K562 (cell line): ENCODE results near the gene FAM171A2. TPM values are rescaled to one million over a fixed set of nuclear protein-coding genes. Genes with fewer than 3 reads are reported as not detected.

Experiments used
- CBX5 ChIP-seq: IDR thresholded peaks from 2 replicates; pipeline ENCODE4 v1.6.1; 2014; ENCODE audit warnings: low read depth, borderline replicate concordance
- HDAC1 ChIP-seq, 2 experiments: fragments of 450-650 bp; IDR thresholded peaks; 2 replicates each; pipeline ENCODE4 v1.6.1; 2016 to 2017; ENCODE audit warnings: inconsistent platforms in 1 of 2, mild to moderate bottlenecking in 1 of 2, moderate library complexity in 1 of 2
- LARP7 ChIP-seq: fragments of 450-650 bp; IDR thresholded peaks from 2 replicates; pipeline ENCODE4 v1.6.1; 2016
- MYC ChIP-seq, 2 experiments: fragments of 250-450 bp in 1 of 2; sonication (Bioruptor Pico) in 1 of 2; IDR thresholded peaks; 2 replicates each; pipeline versions ENCODE4 v1.5.1 to v1.6.1; 2012 to 2021; ENCODE audit warnings: low read depth in 2 of 2, borderline replicate concordance in 1 of 2, improper control_type of control experiment in 1 of 2, low read length in 1 of 2, mild to moderate bottlenecking in 1 of 2, moderate library complexity in 1 of 2
- NFIC ChIP-seq: fragments of 450-650 bp; IDR thresholded peaks from 2 replicates; pipeline ENCODE4 v1.6.1; 2017; ENCODE audit warnings: mild to moderate bottlenecking, inconsistent platforms
- NUFIP1 ChIP-seq: fragments of 450-650 bp; IDR thresholded peaks from 2 replicates; pipeline ENCODE4 v1.6.1; 2018; ENCODE audit not compliant: partially characterized antibody
- TAF1 ChIP-seq: IDR thresholded peaks from 2 replicates; pipeline ENCODE4 v1.6.1; 2011; ENCODE audit warnings: mild to moderate bottlenecking, low read length, moderate library complexity; ENCODE audit not compliant: insufficient read depth, control insufficient read depth, severe bottlenecking; ENCODE audit errors: extremely low read depth
- polyA plus RNA-seq, 8 experiments: library from polyadenylated mRNA; depleted of rRNA in 4 of 8; stranded (reverse) in 5 of 8; unstranded in 3 of 8; fragments of >200 nt; fragmentation: Nextera tagmentation in 2 of 8; fragmentation: Illumina TruSeq in 1 of 8; extraction: Ambion mirVana in 2 of 8; extraction: Trizol in 1 of 8; gene quantifications; 2 replicates each; pipeline versions ENCODE4 v1.2.1 to v1.2.3, GENCODE V29; 2011 to 2014; ENCODE audit warnings: inconsistent platforms in 1 of 8, missing spikeins in 1 of 8
- total RNA-seq, 7 experiments: library from RNA; depleted of rRNA in 6 of 7; stranded (reverse); fragments of >200 nt in 6 of 7; fragmentation: Illumina TruSeq in 2 of 7; extraction: Trizol in 2 of 7; gene quantifications; 2 replicates each; pipeline versions ENCODE4 v1.2.1 to v1.2.3, GENCODE V29; 2011 to 2021; ENCODE audit warnings: low replicate concordance in 1 of 7
- TF ChIP-seq, protein P1 (sequence below): fragments of 250-450 bp; sonication (Bioruptor Pico); IDR thresholded peaks from 2 replicates; pipeline ENCODE4 v1.4.0; 2020
- TF ChIP-seq, protein P2 (sequence below): fragments of 450-650 bp; IDR thresholded peaks from 2 replicates; pipeline ENCODE4 v1.7.1; 2018; ENCODE audit warnings: mild to moderate bottlenecking, low read depth; ENCODE audit not compliant: partially characterized antibody
- TF ChIP-seq, protein P3 (sequence below): sonication (generic); formaldehyde crosslinking; IDR thresholded peaks from 2 replicates; pipeline ENCODE4 v1.8.0; 2022; ENCODE audit warnings: mild to moderate bottlenecking, missing genetic modification reagents
- TF ChIP-seq, protein P4 (sequence below), 2 experiments: IDR thresholded peaks; 2 replicates each; pipeline ENCODE4 v1.6.1; 2012; ENCODE audit warnings: improper control_type of control experiment in 2 of 2, low read depth in 2 of 2, low read length in 2 of 2, borderline replicate concordance in 1 of 2

Gene FAM171A2
- total and polyA plus RNA-seq, 9 of the 15 experiments (the other 6 are each of a cell fraction or from before 2014, with no cell fraction given): 0.10 to 10.2 (median 2.0) TPM; not detected in 1

DNA sequence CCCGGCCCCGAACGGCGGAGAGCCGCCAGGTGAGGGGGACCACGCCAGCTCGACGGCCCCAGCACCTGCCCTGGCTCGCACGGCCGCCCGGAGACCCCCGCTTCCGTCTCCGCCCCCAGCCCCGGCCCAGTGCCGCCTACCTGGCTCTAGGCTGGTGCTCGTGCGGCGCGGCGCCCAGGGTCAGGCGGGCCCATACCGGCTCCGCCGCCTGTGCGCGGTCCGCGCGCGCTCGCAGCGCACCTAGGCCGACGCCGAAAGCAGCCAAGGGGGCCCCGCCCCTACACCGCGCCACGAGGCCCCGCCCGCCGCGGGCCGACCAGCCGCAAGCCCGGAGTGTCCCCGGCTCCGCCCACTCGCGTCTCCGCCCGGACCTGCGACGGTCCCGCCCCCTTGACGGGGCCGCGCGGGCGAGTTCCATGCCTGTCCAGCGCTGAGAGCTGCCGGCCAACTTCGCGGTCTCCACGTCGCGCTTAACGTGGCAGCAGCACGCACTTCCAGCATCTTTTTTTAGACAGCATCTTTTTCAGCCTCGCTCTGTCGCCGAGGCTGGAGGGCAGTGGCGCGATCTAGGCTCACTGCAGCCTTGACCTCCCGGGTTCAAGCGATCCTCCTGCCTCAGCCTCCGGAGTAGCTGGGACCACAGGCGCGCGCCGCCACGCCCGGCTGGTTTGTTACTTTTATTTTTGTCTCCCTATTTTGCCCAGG, 38.9 kb downstream of the FAM171A2 start, which contains the start of gene SLC25A39 (continued):
- TF ChIP-seq, protein P1, sequence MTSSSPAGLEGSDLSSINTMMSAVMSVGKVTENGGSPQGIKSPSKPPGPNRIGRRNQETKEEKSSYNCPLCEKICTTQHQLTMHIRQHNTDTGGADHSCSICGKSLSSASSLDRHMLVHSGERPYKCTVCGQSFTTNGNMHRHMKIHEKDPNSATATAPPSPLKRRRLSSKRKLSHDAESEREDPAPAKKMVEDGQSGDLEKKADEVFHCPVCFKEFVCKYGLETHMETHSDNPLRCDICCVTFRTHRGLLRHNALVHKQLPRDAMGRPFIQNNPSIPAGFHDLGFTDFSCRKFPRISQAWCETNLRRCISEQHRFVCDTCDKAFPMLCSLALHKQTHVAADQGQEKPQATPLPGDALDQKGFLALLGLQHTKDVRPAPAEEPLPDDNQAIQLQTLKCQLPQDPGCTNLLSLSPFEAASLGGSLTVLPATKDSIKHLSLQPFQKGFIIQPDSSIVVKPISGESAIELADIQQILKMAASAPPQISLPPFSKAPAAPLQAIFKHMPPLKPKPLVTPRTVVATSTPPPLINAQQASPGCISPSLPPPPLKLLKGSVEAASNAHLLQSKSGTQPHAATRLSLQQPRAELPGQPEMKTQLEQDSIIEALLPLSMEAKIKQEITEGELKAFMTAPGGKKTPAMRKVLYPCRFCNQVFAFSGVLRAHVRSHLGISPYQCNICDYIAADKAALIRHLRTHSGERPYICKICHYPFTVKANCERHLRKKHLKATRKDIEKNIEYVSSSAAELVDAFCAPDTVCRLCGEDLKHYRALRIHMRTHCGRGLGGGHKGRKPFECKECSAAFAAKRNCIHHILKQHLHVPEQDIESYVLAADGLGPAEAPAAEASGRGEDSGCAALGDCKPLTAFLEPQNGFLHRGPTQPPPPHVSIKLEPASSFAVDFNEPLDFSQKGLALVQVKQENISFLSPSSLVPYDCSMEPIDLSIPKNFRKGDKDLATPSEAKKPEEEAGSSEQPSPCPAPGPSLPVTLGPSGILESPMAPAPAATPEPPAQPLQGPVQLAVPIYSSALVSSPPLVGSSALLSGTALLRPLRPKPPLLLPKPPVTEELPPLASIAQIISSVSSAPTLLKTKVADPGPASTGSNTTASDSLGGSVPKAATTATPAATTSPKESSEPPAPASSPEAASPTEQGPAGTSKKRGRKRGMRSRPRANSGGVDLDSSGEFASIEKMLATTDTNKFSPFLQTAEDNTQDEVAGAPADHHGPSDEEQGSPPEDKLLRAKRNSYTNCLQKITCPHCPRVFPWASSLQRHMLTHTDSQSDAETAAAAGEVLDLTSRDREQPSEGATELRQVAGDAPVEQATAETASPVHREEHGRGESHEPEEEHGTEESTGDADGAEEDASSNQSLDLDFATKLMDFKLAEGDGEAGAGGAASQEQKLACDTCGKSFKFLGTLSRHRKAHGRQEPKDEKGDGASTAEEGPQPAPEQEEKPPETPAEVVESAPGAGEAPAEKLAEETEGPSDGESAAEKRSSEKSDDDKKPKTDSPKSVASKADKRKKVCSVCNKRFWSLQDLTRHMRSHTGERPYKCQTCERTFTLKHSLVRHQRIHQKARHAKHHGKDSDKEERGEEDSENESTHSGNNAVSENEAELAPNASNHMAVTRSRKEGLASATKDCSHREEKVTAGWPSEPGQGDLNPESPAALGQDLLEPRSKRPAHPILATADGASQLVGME (CRISPR knock-in tag): peak; percentile 46; the same call in 1 of the 2 replicates
- TF ChIP-seq, protein P2, sequence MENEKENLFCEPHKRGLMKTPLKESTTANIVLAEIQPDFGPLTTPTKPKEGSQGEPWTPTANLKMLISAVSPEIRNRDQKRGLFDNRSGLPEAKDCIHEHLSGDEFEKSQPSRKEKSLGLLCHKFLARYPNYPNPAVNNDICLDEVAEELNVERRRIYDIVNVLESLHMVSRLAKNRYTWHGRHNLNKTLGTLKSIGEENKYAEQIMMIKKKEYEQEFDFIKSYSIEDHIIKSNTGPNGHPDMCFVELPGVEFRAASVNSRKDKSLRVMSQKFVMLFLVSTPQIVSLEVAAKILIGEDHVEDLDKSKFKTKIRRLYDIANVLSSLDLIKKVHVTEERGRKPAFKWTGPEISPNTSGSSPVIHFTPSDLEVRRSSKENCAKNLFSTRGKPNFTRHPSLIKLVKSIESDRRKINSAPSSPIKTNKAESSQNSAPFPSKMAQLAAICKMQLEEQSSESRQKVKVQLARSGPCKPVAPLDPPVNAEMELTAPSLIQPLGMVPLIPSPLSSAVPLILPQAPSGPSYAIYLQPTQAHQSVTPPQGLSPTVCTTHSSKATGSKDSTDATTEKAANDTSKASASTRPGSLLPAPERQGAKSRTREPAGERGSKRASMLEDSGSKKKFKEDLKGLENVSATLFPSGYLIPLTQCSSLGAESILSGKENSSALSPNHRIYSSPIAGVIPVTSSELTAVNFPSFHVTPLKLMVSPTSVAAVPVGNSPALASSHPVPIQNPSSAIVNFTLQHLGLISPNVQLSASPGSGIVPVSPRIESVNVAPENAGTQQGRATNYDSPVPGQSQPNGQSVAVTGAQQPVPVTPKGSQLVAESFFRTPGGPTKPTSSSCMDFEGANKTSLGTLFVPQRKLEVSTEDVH: peak; percentile 54
- TF ChIP-seq HDAC1 (IDR thresholded peaks at IDR 0.05) (peak in 1 of 2 experiments; percentile 83; a peak in 2 of 4 replicates), LARP7 (peak; percentile 60; the same call in 1 of the 2 replicates), NUFIP1 (peak; percentile 26), TAF1 (peak; percentile 16), NFIC (peak; percentile 20; the same call in 1 of the 2 replicates), CBX5 (0 out of 2 replicates have a peak, but pooled peaks have one; percentile 37), MYC (IDR thresholded peaks at IDR 0.05; ENCODE audit: low read depth, low read length) (peak; percentile 82), MYC (CRISPR knock-in tag; IDR thresholded peaks at IDR 0.05; ENCODE audit: borderline replicate concordance, low read depth) (no peak)
- TF ChIP-seq, protein P3, sequence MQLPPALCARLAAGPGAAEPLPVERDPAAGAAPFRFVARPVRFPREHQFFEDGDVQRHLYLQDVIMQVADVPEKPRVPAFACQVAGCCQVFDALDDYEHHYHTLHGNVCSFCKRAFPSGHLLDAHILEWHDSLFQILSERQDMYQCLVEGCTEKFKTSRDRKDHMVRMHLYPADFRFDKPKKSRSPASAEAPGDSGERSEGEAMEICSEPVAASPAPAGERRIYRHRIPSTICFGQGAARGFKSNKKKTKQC: peak; percentile 32; the same call in 1 of the 2 replicates
- TF ChIP-seq, protein P4, sequence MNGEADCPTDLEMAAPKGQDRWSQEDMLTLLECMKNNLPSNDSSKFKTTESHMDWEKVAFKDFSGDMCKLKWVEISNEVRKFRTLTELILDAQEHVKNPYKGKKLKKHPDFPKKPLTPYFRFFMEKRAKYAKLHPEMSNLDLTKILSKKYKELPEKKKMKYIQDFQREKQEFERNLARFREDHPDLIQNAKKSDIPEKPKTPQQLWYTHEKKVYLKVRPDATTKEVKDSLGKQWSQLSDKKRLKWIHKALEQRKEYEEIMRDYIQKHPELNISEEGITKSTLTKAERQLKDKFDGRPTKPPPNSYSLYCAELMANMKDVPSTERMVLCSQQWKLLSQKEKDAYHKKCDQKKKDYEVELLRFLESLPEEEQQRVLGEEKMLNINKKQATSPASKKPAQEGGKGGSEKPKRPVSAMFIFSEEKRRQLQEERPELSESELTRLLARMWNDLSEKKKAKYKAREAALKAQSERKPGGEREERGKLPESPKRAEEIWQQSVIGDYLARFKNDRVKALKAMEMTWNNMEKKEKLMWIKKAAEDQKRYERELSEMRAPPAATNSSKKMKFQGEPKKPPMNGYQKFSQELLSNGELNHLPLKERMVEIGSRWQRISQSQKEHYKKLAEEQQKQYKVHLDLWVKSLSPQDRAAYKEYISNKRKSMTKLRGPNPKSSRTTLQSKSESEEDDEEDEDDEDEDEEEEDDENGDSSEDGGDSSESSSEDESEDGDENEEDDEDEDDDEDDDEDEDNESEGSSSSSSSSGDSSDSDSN (IDR thresholded peaks at IDR 0.05; ENCODE audit: borderline replicate concordance in 1 of 2, low read depth in 2 of 2, low read length in 2 of 2): 0 out of 4 replicates have a peak, but pooled peaks of 1 of the 2 experiments have one; percentile 13
